OCI-LY7 (cell line): ENCODE measurements around the gene PLEKHH1.

Experiments used
- EZH2phosphoT487 ChIP-seq: fragments of 200-600 bp; sonication (generic); IDR thresholded peaks from 2 replicates; pipeline ENCODE4 v1.6.1; 2018; ENCODE audit warnings: low read depth, borderline replicate concordance, mild to moderate bottlenecking, mixed run types, antibody characterized with exemption, low read length, moderate library complexity, mixed read lengths
- TF ChIP-seq, protein P1 (sequence below): fragments of 200-600 bp; sonication (generic); conservative IDR thresholded peaks from 2 replicates; pipeline ENCODE4 v1.5.1; 2014; ENCODE audit warnings: mild to moderate bottlenecking, antibody characterized with exemption, low read length, moderate library complexity, mixed read lengths

- TF ChIP-seq, protein P1, sequence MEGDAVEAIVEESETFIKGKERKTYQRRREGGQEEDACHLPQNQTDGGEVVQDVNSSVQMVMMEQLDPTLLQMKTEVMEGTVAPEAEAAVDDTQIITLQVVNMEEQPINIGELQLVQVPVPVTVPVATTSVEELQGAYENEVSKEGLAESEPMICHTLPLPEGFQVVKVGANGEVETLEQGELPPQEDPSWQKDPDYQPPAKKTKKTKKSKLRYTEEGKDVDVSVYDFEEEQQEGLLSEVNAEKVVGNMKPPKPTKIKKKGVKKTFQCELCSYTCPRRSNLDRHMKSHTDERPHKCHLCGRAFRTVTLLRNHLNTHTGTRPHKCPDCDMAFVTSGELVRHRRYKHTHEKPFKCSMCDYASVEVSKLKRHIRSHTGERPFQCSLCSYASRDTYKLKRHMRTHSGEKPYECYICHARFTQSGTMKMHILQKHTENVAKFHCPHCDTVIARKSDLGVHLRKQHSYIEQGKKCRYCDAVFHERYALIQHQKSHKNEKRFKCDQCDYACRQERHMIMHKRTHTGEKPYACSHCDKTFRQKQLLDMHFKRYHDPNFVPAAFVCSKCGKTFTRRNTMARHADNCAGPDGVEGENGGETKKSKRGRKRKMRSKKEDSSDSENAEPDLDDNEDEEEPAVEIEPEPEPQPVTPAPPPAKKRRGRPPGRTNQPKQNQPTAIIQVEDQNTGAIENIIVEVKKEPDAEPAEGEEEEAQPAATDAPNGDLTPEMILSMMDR = no peak
- TF ChIP-seq EZH2phosphoT487 = no peak
Measured at GRCh38 chr14:67533754-67534085, 630 bp downstream of the PLEKHH1 start.
